ENCODE data around the gene DGKI.

DGKI gene

GRCh38 chr7:137846827-137847567, at the start of gene DGKI:
Gene DGKI, minus strand, starts transcription at chr7:137846974.
- DNase-seq (ENCODE audit: low read depth, low spot score): peak; percentile 56

- no peak for DNase-seq (ENCODE audit: low read depth, low spot score)
These were observed 48.8 kb upstream of the DGKI start for GRCh38 chr7:137895301-137896221.

GRCh38 chr7:137893143-137893742, 46.5 kb upstream of the DGKI start:
- no peak for DNase-seq (ENCODE audit: low read depth, low spot score)

GRCh38 chr7:137891016-137891655, 44.4 kb upstream of the DGKI start:
- DNase-seq (ENCODE audit: low read depth, low spot score): no peak

GRCh38 chr7:137890449-137890921, 43.7 kb upstream of the DGKI start:
- DNase-seq (ENCODE audit: low read depth, low spot score): no peak

- no peak for DNase-seq (ENCODE audit: low read depth, low spot score)
These were observed 41.5 kb upstream of the DGKI start for GRCh38 chr7:137888241-137888640.

- no peak for DNase-seq (ENCODE audit: low read depth, low spot score)
These were observed 40.0 kb upstream of the DGKI start for GRCh38 chr7:137886746-137887145.

- peak; percentile 27 for DNase-seq (ENCODE audit: low read depth, low spot score)
These were observed 39.5 kb upstream of the DGKI start for GRCh38 chr7:137886281-137886680.

- no peak for DNase-seq (ENCODE audit: low read depth, low spot score)
These were observed 38.9 kb upstream of the DGKI start for GRCh38 chr7:137885678-137886077.

- DNase-seq (ENCODE audit: low read depth, low spot score): no peak
These were observed 36.0 kb upstream of the DGKI start for GRCh38 chr7:137882806-137883205.

- peak; percentile 44 for DNase-seq (ENCODE audit: low read depth, low spot score)
These were observed 35.5 kb upstream of the DGKI start for GRCh38 chr7:137882261-137882668.

- DNase-seq (ENCODE audit: low read depth, low spot score): no peak
These were observed 35.0 kb upstream of the DGKI start for GRCh38 chr7:137881607-137882260.

- DNase-seq (ENCODE audit: low read depth, low spot score): no peak
These were observed 33.7 kb upstream of the DGKI start for GRCh38 chr7:137880432-137880831.

- DNase-seq (ENCODE audit: low read depth, low spot score): peak; percentile 80
These were observed 32.8 kb upstream of the DGKI start for GRCh38 chr7:137879357-137880158.

GRCh38 chr7:137878333-137878961, 31.7 kb upstream of the DGKI start:
- peak; percentile 44 for DNase-seq (ENCODE audit: low read depth, low spot score)

- DNase-seq (ENCODE audit: low read depth, low spot score): no peak
These were observed 30.4 kb upstream of the DGKI start for GRCh38 chr7:137877027-137877675.

- no peak for DNase-seq (ENCODE audit: low read depth, low spot score)
These were observed 29.0 kb upstream of the DGKI start for GRCh38 chr7:137875746-137876145.

- no peak for DNase-seq (ENCODE audit: low read depth, low spot score)
These were observed 27.4 kb upstream of the DGKI start for GRCh38 chr7:137873979-137874777.

All from ELF-1 (cell line).